GM21723 (cell line): ENCODE measurements around the gene TMEM176A.
A peak's percentile ranks its signal among the peaks of the same experiment; 100 is the strongest.
"Not testable (repeated sequence)": the region's sequence is repeated elsewhere in the genome, so short reads cannot be mapped to it uniquely, and the experiment has no call there.

Experiments
- ATAC-seq: cut with Tn5 transposase; IDR thresholded peaks from one replicate; pipeline ENCODE4 v1.9.1; 2021; ENCODE audit warnings: mild to moderate bottlenecking, moderate library complexity; ENCODE audit not compliant: unreplicated experiment

Gene TMEM176A

DNA sequence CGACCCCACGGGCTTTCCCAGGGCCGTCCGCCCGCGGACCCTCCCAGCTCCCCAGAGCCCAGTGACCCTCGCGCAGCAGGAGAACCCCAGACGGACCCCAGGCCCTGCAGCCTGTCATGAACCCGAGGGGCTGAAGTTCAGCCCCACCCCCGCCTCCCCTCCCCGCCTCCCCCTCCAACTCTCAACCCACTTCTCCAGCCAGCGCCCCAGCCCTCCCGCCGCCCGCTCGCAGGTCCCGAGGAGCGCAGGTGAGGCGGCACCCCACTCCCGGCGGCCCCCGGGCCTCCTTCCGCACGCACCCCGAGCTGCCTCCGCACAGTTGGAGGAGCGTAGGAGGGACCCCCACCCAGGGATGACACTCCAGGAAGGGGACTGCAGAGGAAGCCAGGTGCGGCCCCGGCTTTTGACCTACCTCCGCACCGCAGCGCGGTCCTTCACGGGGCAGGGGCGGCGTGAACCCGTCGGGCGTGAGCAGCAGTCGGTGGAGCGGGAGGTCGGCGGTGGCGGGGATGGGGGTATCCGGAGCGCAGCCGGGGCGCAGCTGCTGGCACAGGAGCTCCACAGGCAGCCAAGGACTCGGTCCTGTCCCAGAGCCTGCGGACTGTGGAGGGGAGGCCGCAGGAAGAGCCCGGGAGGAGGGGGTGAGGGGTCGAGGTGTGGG is at the start of gene TMEM176A:
Gene TMEM176A, plus strand, starts transcription at position 189 of the 661 bp plus-strand sequence. CDS start 782 bp downstream, outside the sequence.
- no peak for ATAC-seq

- no peak for ATAC-seq
These were observed 48.9 kb upstream of the TMEM176A start for GRCh38 chr7:150751702-150752101.

GRCh38 chr7:150753239-150753638 is 47.3 kb upstream of the TMEM176A start:
- ATAC-seq, result no peak

DNA sequence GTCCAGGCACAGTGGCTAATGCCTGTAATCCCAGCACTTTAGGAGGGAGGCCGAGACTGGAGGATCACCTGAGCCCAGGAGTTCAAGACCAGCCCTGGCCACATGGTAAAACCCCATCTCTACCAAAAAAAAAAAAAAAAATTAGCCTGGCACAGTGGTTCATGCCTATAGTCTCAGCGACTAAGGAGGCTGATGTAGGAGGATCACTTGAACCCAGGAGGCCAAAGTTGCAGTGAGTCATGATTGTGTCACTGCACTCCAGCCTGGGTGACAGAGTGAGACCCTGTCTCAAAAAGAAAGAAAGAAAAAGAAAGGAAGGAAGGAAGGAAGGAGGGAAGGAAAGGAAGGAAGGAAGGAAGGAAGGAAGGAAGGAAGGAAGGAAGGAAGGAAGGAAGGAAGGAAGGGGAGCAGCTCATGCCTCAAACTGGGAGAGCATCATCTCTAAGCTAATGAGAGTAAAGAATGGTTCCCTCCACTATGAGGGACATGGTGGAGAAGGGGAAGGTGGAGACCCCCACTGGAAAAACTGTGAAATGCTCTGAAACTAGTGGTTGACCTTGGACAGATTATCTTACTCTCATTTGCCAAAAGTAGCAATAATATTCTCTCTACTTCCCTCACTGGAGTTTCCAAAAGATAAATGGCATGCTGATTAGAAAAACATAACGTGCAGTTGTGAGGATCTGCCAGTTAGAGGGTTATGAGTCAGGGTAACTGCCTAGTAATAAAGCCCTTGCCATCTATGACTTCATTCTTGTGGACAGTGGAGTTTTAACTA is 46.6 kb upstream of the TMEM176A start:
- ATAC-seq, result no peak

DNA sequence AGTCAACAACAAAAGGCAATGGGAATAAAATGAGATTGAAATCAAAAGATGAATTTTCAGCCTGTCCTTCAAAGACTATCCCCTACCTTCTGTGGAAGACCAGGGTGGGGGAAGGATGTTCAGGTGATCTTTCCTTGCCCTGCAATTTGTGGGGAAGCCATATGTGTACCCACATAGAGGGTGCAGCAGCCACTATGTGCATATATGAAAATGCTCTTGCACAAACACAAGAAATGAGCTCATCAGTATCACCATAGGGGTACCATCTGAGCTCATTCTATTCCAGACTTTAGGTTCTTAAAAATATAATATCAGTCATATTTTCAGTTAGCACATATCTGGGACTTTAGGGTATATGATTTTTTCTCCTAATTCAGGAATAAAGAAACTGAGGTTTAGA is 45.6 kb upstream of the TMEM176A start:
- no peak for ATAC-seq

DNA sequence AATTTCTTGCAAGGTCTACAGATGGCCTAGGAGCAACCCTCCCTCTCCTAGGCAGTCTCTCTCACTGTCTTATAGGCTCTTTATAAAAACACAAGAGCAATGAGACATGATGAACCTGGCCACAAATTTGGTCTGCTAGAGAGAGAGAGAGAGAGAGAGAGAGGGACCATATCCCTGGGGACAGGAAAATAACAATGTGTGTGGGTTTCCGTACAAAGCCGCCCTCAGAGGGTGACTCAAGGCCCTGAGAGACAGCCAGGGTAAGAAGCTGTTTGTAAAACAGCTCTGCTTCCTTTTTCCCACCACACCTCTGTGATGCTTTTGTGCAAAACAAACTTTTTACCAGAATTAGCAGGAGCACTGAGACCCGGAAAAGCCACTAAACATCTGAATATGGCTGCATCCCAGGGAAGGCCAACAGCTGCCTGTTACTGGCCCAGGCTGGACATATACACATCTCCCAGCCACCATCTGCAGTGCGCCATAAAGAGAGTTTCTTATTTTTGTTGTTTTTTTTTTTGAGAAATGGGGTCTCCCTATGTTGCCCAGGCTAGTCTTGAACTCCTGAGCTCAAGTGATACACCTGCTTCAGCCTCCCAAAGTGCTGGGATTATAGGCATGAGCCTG is 45.0 kb upstream of the TMEM176A start:
- peak; percentile 54 for ATAC-seq

- ATAC-seq, result no peak
These were observed 44.4 kb upstream of the TMEM176A start for GRCh38 chr7:150756166-150756565.

DNA sequence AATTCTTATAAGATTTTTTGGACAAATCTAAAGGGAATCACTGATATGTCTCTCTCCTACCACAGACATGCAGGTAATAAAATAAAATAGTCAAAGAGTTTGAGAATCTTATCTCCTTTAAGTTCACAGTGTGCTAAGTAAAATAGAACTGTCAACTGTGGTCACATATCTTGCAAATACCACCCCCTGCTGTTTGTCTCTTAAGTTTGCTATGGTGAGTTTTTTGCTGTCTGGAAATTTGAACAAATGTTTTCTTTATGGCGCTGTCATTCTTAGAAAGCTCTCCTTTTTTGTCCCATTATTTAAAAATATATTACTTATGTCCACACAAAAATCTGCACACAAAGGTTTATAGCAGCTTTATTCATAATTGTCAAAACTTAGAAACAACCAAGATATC is 43.7 kb upstream of the TMEM176A start:
- ATAC-seq, result no peak

DNA sequence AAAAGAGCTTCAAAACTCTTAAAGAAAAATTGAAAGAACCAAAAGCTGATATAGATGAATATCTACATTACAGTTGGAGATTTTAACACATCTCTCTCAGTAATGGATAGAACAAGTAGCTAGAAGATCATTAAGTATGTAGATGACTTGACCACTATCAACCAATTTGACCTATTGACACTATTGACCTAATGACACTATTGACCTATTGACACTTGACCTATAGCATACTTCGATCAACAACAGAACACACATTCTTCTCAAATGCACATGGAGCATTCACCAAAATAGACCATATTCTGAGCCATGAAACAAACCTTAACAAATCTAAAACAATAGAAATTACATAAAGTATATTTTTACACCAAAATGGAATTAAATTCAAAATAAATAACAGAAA is 41.1 kb upstream of the TMEM176A start:
- ATAC-seq, result no peak

- ATAC-seq, result no peak
These were observed 34.2 kb upstream of the TMEM176A start for GRCh38 chr7:150766334-150766709.

DNA sequence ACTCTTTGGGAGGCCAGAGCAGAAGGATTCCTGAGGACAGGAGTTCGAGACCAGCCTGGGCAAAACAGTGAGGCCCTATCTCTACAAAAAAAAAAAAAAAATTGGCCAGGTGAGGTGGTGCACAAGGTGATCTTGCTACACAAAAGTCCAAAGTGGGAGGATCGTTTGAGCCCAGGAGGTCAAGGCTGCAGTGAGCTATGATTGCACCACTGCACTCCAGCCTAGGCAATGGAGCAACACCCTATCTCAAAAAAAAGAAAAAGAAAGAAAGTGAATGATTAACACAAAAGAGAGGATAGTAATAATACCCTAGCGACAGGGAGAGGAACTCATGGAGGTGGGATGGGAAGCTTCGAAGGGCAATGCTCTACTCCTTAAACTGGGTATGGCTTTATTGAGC is 30.8 kb upstream of the TMEM176A start:
- ATAC-seq, result no peak

GRCh38 chr7:150774131-150774530 is 26.4 kb upstream of the TMEM176A start:
- not testable (repeated sequence) for ATAC-seq

DNA sequence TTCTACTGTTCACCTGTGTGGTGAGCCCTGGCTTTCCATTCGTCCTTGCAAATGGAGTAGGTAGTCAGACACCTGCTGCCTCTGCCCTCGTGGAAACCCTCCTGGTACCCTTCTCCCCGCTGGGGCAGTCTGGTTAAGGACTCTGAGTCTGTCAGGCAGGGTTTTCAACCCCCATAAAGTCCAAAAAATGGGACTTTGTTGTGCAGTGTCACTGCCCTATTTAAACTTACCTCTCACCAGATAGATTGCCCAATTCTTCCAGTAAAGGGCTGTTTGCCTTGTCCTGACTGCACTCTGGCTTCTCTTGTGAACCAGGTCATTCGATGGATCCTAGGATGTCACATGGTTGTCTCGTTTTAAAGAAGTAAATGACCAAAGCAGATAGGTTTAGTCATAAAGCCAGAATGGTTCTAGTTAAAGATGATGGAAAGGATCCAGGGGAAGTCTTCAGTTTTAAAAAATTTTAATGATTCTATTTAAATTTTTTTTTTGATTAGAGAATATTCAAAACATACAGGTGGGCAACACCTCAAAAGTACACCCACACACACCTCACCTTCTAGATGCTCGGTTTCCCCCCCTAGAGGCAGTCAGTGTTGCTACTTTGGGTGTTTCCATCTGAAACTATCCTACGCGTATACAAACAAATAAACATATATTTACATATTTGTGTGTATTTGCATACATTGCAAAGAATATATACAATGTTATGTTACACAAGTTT is 22.4 kb upstream of the TMEM176A start:
- no peak for ATAC-seq

- no peak for ATAC-seq
These were observed 21.7 kb upstream of the TMEM176A start for GRCh38 chr7:150778738-150779301.

- ATAC-seq, result no peak
These were observed 20.3 kb upstream of the TMEM176A start for GRCh38 chr7:150780292-150780691.

GRCh38 chr7:150781103-150781502 is 19.5 kb upstream of the TMEM176A start:
- no peak for ATAC-seq

DNA sequence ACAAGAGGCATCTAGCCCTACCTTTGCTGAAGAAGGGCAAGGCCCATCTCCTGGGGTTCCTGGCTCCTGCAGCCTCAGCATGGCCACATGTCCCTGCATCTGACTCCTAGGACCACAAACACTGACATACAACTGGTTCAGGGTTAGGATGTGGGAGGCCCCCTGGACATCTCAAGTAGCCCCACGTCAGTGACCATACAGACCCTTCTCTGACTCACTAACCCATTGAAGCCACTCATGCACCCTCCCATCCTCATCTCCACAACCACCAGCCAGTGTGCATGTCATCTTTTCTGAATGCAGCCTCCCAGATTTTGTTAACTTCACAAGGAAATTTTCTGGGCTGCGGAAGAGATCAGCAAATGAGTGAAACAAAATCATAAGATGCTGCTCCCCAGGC is 18.6 kb upstream of the TMEM176A start:
- no peak for ATAC-seq

GRCh38 chr7:150784120-150784736 is 16.3 kb upstream of the TMEM176A start:
- ATAC-seq, result no peak

DNA sequence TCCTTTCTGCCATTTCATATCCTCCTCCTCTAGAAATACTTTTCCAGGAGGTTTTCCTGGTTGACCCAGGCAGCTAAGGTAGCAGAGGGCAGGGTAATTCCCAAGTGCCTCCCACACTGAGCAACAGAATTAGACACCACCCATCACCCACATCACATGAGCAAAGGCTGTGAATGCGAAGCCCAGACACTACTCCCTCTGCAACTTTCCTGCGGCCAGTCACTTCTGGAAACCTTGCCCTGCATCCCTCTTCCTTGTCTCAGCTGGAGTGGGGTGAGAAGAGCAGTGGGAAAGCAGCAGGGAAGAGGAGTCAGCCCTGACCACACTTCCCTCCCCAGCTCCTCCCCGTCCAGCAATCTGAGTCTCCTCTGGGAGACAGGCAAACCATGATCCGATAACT is 15.6 kb upstream of the TMEM176A start:
- ATAC-seq, result no peak
